Heart right ventricle (tissue), 16 donors: ENCODE measurements around the gene POLN. TPM values are rescaled to one million over a fixed set of nuclear protein-coding genes. Genes with fewer than 3 reads are reported as not detected.

ENCODE experiments used
- ATAC-seq, 8 donors: fragments of 200-7000 bp; cut with Tn5 transposase; one replicate each; pipeline ENCODE4 v1.9.1; 2020; ENCODE audit warnings: mild to moderate bottlenecking in 8 of 8, moderate library complexity in 8 of 8, moderate number of reproducible peaks in 1 of 8
- DNase-seq, 2 donors: peaks; one replicate each; pipeline ENCODE4 v3.0.0-alpha.2; 2020
- H3K27ac ChIP-seq, 10 donors: fragments of 200-600 bp; sonication (generic) in 2 of 10; one replicate each; pipeline versions ENCODE4 v1.5.0 to v1.8.0; 2020 to 2022; ENCODE audit warnings: mild to moderate bottlenecking in 3 of 10
- H3K27me3 ChIP-seq, 7 donors: fragments of 200-600 bp; one replicate each; pipeline ENCODE4 v1.8.0; 2021 to 2022; ENCODE audit warnings: mild to moderate bottlenecking in 2 of 7
- H3K36me3 ChIP-seq, 9 donors: fragments of 200-600 bp; sonication (generic) in 1 of 9; one replicate each; pipeline versions ENCODE4 v1.5.0 to v1.8.0; 2020 to 2022; ENCODE audit warnings: mild to moderate bottlenecking in 2 of 9
- H3K4me1 ChIP-seq, 9 donors: fragments of 200-600 bp; sonication (generic) in 1 of 9; one replicate each; pipeline versions ENCODE4 v1.5.0 to v1.8.0; 2020 to 2022; ENCODE audit warnings: mild to moderate bottlenecking in 4 of 9
- H3K4me3 ChIP-seq, 10 donors: fragments of 200-600 bp; sonication (generic) in 2 of 10; one replicate each; pipeline versions ENCODE4 v1.5.0 to v1.8.0; 2020 to 2022; ENCODE audit warnings: mild to moderate bottlenecking in 7 of 10, moderate library complexity in 2 of 10
- H3K9me3 ChIP-seq, 11 donors: fragments of 200-600 bp in 10 of 11; sonication (generic) in 2 of 11; one replicate each; pipeline versions ENCODE4 v1.5.0 to v1.8.0; 2013 to 2022; ENCODE audit warnings: mild to moderate bottlenecking in 2 of 11, control low read depth in 1 of 11, moderate library complexity in 1 of 11
- WGBS, 2 donors: extraction: QIAGEN DNeasy Blood & Tissue Kit; methylation state at CpG; one replicate each; pipeline ENCODE4 v1.1.7; 2013; ENCODE audit warnings: inconsistent platforms in 1 of 2; 5-methylcytosine and 5-hydroxymethylcytosine counted together
- intact Hi-C, 10 donors: fragments of 100-400 bp; cut with DNase I; formaldehyde crosslinking; loops; one replicate each; pipeline versions ENCODE4 v1.11.1 to v1.14.2; 2022
- polyA plus RNA-seq, 2 donors: library from polyadenylated mRNA; stranded (reverse); fragments of 200-250 nt; gene quantifications; one replicate each; pipeline ENCODE4 v1.2.3, GENCODE V29; 2013
- total RNA-seq, 10 donors: library from RNA; stranded (reverse); fragmentation: NEBNext Ultra II Directional in 3 of 10; extraction: Animal tissue kit (Norgen Biotek cat#: 25700) in 3 of 10; gene quantifications; one replicate each; pipeline versions ENCODE4 v1.2.1 to v1.2.4, GENCODE V29; 2021 to 2023
- TF ChIP-seq, protein P1 (sequence below), 9 donors: fragments of 200-600 bp; sonication (generic) in 2 of 9; IDR thresholded peaks; one replicate each; pipeline versions ENCODE4 v1.5.0 to v1.8.0; 2021 to 2022; ENCODE audit warnings: antibody characterized with exemption in 9 of 9, mild to moderate bottlenecking in 5 of 9, moderate library complexity in 1 of 9
- donor health status: Arrhythmogenic right ventricular cardiomyopathy.
- donor health status: ischemic (EF 13 %, LVEDD 7.1; RV severe dilation, severe dysfunction).
- donor health status: healthy with polysubstance abuse.
- donor health status: DM: no; HTN: yes; CAD: no.
- donor health status: DM: no; HTN: no; CAD: no.
- donor health status: ischemic (EF 25% LVEDD 6.9; RV normal size, moderate dysfunction).
- donor health status: ischemic (EF 25% LVEDD 5.7; RV mildly dilated, moderate dysfunction).
- donor health status: healthy.
- donor health status: DM: yes; HTN: yes; CAD: no.
- donor health status: Ischemic cardiomyopathy.
- donor health status: ischemic (EF 35%, LVEDD 5.7; RV mildly dilated, moderate dysfunction).
- donor health status: nonischemic (EF 11% LVEDD 7.7; RV severe dilation, severe dysfunction).
- donor health status: DM: yes; HTN: yes; CAD: no.
- donor health status: PGD.
- donor health status: ischemic (EF 29% LVEDD 5.4; RV normal size, mild dysfunction).
- donor health status: nonischemic (EF 23%, LVEDD 6.1; RV moderate dilation, normal function).

POLN gene
- total and polyA plus RNA-seq, 12 donors: 0.97 to 3.1 (median 2.1) TPM

DNA sequence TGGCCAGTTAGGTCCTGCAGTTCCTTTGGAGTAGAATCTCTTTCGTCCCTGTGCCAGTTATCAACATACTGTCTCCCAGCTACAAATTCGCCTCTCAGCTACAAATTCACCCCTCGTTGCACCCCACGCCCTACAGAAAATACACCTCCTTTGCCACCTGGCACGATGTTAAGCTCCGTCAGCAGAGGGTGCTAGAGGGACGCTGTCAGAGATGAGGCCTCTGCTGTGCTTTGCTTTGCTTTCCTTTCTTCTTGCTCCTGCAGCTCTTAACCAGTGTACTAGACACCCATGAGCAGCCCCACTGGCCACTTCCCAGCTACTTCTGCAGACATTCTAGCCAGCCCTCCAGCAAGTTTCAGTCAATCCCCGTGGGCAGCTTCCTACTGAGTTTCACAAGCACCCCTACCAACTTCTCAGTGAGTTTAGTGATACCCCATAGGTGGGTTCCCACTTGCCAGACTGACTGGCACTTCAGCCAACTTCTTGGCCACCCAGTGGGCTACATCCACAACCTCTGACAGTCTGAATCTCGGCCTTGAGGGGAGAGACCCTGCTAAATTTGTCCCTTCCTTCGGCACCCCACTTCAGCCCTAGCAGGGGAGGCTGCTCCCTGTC lies 21.8 kb downstream of the POLN start:
- ATAC-seq: peak; percentile 81 to 93 (median 88)
- intact Hi-C loops: loop anchor here in 8 of 10 donors (5.0 to 10.0 kb wide), 8 partner anchors 215 to 417 kb away; partner anchors contain the start of gene RNF4 (in 2 of the 8)
- Histone ChIP-seq H3K4me1 (peaks cover 0 to 7% (median 3%) of the 10 kb centered on the region in 9 donors), H3K4me3 (no peak overlapping the region), H3K9me3 (no peaks in the 10 kb centered on the region), H3K36me3 (peaks cover 0 to 30% (median 0%) of the 10 kb centered on the region in 9 donors), H3K27me3 (no peaks in the 10 kb centered on the region), H3K27ac (no peak overlapping the region)
- 11 to 12% methylated on average over 10 of the region's 10 CpGs for WGBS, 2 donors
- TF ChIP-seq, protein P1, sequence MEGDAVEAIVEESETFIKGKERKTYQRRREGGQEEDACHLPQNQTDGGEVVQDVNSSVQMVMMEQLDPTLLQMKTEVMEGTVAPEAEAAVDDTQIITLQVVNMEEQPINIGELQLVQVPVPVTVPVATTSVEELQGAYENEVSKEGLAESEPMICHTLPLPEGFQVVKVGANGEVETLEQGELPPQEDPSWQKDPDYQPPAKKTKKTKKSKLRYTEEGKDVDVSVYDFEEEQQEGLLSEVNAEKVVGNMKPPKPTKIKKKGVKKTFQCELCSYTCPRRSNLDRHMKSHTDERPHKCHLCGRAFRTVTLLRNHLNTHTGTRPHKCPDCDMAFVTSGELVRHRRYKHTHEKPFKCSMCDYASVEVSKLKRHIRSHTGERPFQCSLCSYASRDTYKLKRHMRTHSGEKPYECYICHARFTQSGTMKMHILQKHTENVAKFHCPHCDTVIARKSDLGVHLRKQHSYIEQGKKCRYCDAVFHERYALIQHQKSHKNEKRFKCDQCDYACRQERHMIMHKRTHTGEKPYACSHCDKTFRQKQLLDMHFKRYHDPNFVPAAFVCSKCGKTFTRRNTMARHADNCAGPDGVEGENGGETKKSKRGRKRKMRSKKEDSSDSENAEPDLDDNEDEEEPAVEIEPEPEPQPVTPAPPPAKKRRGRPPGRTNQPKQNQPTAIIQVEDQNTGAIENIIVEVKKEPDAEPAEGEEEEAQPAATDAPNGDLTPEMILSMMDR (IDR thresholded peaks at IDR 0.05): peak; percentile 68 to 88 (median 84)
- peak; percentile 55 to 59 for DNase-seq

GRCh38 chr4:2219233-2219760 lies 22.6 kb downstream of the POLN start:
- Histone ChIP-seq H3K9me3 (no peaks in the 10 kb centered on the region), H3K4me3 (no peak overlapping the region), H3K27me3 (no peaks in the 10 kb centered on the region), H3K27ac (no peak overlapping the region), H3K36me3 (peaks cover 0 to 23% (median 0%) of the 10 kb centered on the region in 9 donors), H3K4me1 (peaks cover 0 to 7% (median 3%) of the 10 kb centered on the region in 9 donors)
- 89 to 91% methylated on average over 6 of the region's 6 CpGs for WGBS, 2 donors
- no peak for DNase-seq
- intact Hi-C loops: loop anchor here in 5 of 10 donors (1.0 to 10.0 kb wide), 5 partner anchors 216 to 243 kb away; no protein-coding TSS in a partner anchor
- TF ChIP-seq, protein P1 (IDR thresholded peaks at IDR 0.05): no peak
- no peak for ATAC-seq

GRCh38 chr4:2218436-2218835 lies 23.5 kb downstream of the POLN start:
- DNase-seq (no peak), ATAC-seq (no peak)
- Histone ChIP-seq H3K4me1 (peaks cover 0 to 7% (median 3%) of the 10 kb centered on the region in 9 donors), H3K27me3 (no peaks in the 10 kb centered on the region), H3K27ac (no peak overlapping the region), H3K4me3 (no peak overlapping the region), H3K36me3 (peaks cover 0 to 16% (median 0%) of the 10 kb centered on the region in 9 donors), H3K9me3 (no peaks in the 10 kb centered on the region)
- intact Hi-C loops: loop anchor here in 4 of 10 donors (5.0 to 10.0 kb wide), 4 partner anchors 216 to 244 kb away; no protein-coding TSS in a partner anchor
- TF ChIP-seq, protein P1 (IDR thresholded peaks at IDR 0.05): no peak
- WGBS, 2 donors: 84 to 95% methylated on average over 1 of the region's 1 CpG

DNA sequence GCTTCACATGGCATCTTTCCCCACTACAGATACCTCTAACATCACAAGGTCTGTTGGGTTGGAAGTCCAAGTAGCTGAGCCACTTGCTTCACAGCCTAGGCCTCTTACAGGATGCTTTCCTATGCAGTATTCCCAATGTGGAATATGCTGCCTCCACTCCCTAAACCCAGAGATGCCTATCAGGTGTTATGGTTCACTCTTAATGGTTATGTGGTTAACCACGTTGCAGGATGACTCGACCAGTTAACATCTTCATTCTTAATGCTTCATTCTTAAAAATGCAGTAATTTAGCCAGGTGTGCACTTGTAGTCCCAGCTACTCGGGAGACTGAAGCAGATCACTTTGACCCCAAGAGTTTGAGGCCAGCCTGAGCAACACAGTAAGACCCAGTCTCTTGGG lies 24.2 kb downstream of the POLN start:
- DNase-seq (no peak), ATAC-seq (no peak)
- H3K27me3 ChIP-seq: no peaks in the 10 kb centered on the region
- no peak overlapping the region for H3K27ac ChIP-seq
- no peaks in the 10 kb centered on the region for H3K9me3 ChIP-seq
- no peak overlapping the region for H3K4me3 ChIP-seq
- TF ChIP-seq, protein P1 (IDR thresholded peaks at IDR 0.05): no peak
- 80 to 81% methylated on average over 3 of the region's 3 CpGs for WGBS, 2 donors
- H3K36me3 ChIP-seq: peaks cover 0 to 9% (median 0%) of the 10 kb centered on the region in 9 donors
- intact Hi-C loops: loop anchor here in 4 of 10 donors (5.0 to 10.0 kb wide), 4 partner anchors 217 to 245 kb away; no protein-coding TSS in a partner anchor
- H3K4me1 ChIP-seq: peaks cover 0 to 7% (median 3%) of the 10 kb centered on the region in 9 donors
